Right ventricle myocardium superior (tissue), 1 donor: ENCODE data around the gene MOGAT3. TPM values are rescaled to one million over a fixed set of nuclear protein-coding genes. Genes with fewer than 3 reads are reported as not detected.
"Not testable (repeated sequence)": the region's sequence is repeated elsewhere in the genome, so short reads cannot be mapped to it uniquely, and the experiment has no call there.

Source experiments
- ATAC-seq: fragments of 200-7000 bp; cut with Tn5 transposase; one replicate; pipeline ENCODE4 v1.9.1; 2020; ENCODE audit warnings: mild to moderate bottlenecking; ENCODE audit not compliant: poor library complexity
- DNase-seq: peaks from one replicate; pipeline ENCODE4 v3.0.0-alpha.2; 2020
- intact Hi-C: fragments of 100-400 bp; cut with DNase I; formaldehyde crosslinking; loops from one replicate; pipeline ENCODE4 v1.11.2; 2022
- total RNA-seq: library from RNA; stranded (reverse); fragmentation: NEBNext Ultra II Directional; extraction: Animal tissue kit (Norgen Biotek cat#: 25700); gene quantifications from one replicate; pipeline ENCODE4 v1.2.1, GENCODE V29; 2021
- donor health status: DM: no; HTN: yes; CAD: no; lungs with severe emphysema.

Gene MOGAT3
- total RNA-seq, 1 donor from 2014 or later, result not detected

DNA sequence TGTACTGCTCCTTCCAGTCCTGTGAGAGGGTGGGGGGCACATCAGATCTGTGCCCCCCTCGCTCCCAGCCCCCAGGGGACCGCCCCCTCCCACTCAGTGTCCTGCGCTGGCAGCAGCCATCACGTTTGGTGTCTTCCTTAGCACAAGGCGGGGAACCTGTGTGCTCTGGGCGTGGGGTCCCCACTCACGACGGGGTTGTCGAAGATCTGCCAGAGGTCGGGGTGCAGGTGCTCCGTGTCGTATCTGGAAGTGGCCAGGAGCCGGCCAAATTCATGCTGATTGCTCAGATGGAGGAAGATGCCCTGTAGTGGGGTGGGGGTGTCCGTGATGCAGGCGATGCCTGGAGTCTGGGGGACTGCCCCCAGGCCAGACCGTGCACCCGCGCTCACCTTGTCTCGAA lies 9.3 kb upstream of the MOGAT3 start:
- DNase-seq (no peak), ATAC-seq (no peak)
- intact Hi-C loops, result loop anchor here (10.0 kb wide), 1 partner anchor 75 kb away; no protein-coding TSS in a partner anchor

DNA sequence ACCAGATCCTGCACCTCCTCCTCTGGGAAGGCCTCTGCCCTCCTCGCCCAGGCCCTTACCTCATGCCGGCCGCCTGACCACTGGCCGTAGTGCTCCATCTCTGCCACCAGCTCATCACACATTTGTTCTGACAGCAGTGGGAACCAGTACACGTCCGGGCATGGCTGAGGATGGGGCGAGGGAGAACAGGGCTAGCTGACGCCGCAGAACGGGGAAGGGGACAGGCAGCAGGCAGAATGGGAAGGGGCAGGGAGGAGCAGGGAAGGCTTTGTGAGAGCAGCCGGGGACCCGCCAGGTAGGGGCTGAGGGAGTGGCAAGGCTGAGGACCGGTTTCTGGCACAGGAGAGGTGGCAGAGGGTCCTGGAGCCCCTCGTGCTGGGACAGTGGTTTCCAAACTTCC lies 8.0 kb upstream of the MOGAT3 start:
- intact Hi-C loops, result no loop called here
- ATAC-seq, result no peak
- DNase-seq, result no peak

DNA sequence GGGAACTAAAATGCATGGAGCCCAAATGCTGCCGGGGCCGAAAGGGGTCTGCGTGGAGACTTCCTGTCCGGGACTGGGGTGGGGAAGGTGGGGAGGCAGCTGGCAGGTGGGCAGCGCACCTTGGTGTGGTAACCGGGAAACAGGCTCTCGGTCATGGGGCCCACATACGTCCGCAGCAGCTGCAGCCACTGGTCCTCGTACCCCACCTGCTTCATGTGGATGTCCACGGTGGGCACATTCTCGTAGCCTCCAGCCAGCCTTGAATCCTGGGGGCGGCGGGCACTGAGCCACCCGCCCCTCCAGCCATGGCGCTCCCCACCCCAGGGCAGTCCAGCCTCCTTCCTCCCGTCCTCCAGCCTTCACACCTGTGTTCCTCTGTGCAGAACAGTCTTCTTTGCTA lies 6.6 kb upstream of the MOGAT3 start:
- no peak for DNase-seq
- intact Hi-C loops, result no loop called here
- ATAC-seq, result no peak

DNA sequence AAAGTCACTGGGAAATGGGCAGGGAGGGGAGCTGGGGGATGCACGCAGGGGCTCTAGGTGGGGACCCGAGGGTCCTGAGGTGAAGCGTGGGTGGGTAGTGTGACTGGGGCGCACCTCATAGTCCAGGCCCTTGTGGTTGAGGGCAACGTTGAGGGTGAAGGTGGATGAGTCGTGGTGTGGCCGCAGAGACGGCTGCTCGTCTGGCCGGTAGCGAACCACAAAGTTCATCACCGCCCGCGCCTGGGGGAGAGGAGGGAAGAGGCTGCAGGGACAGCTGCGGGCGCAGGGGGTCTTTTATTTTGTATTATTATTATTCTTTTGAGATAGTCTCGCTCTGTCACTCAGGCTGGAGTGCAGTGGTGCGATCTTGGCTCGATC lies 5.8 kb upstream of the MOGAT3 start:
- intact Hi-C loops, result no loop called here
- no peak for DNase-seq
- no peak for ATAC-seq

DNA sequence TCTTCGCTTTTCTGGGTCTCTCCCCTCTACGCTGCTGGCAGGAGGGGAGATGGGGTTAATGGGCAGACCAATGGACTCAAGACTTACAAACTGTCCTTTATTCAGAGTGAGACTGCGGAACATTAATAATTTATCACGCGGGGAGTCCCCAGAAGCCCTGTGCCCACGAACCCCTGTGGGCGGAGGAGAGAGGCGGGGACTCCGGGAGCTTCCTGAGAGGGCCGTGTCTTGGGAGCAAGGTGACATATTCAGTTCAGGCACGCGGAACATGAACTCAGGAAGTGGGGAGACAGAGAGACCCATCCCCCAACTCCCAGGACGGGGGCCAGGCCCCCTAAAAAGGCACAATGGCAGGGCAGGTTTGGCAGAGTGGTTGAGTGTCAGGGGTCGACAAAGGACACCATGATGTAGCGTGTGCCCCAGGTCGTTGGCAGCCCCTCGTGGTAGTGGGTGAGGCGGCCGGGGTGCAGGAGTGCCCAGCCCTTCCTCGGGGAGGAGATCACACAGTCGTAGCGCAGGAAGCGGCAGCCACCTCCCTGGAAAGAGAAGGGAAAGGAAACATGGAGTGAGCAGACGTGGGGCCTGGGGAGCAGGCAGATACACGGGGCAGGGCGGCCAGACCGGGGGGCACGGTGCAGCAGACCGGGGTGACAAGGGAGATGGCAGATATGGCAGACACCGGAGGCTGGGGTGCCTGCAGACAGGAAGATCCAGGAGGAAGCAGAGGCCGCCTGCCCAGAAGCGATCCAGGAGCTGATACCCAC lies 5.2 kb upstream of the MOGAT3 start:
- intact Hi-C loops, result no loop called here
- DNase-seq (no peak), ATAC-seq (no peak)

DNA sequence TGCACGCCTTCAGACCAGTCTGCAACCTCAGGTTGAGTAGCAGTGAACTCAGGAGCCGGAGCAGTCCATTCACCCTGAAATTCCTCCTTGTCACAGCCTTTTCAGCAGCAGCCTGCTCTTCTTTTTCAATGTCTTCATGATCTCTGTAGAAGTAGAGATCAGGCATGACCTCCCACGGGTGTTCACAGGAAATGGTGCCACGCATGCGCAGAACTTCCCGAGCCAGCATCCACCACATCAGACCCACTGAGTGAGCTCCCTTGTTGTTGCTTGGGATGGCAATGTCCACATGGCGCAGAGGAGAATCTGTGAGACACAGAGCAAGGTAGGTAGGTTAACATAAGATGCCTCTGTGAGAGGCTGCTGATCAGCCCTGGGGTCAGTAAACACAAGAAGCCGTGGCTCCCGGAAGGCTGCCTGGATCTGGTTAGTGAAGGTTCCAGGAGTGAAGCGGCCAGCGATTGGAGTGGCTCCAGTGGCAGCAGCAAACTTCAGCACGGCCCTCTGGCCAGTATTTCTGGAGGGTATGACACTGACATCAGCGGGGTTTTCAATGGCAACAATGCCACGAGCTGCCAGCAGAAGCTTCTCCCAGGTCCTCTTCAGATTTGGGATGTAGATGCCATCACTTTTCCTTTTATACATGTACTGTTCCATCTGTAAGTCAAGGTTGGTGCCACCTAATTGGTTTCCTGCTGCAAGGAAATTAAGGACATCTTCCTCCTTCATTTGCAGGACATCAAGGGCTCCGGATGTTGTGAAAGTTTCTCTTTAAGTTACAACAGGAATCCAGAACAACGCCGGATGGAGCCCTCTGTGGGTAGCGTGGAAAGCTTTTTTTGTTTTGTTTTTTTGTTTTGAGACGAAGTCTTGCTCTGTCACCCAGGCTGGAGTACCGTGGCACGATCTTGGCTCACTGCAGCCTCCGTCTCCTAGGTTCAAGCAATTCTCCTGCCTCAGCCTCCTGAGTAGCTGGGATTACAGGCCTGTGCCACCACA lies 3.2 kb upstream of the MOGAT3 start:
- DNase-seq, intact Hi-C loops, ATAC-seq: not testable (repeated sequence)

DNA sequence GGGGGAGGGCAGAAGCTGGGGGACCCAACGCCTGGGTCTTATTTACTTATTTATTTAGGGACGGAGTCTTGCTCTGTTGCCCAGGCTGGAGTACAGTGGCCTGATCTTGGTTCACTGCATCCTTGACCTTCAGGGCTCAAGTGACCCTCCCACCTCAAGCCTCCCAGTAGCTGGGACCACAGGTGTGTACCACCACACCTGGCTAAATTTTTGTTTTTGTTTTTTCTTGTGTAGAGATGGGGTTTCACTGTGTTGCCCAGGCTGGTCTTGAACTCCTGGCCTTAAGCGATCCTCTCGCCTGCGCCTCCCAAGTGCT lies 1.7 kb upstream of the MOGAT3 start:
- DNase-seq (no peak), ATAC-seq (no peak)
- intact Hi-C loops, result no loop called here

DNA sequence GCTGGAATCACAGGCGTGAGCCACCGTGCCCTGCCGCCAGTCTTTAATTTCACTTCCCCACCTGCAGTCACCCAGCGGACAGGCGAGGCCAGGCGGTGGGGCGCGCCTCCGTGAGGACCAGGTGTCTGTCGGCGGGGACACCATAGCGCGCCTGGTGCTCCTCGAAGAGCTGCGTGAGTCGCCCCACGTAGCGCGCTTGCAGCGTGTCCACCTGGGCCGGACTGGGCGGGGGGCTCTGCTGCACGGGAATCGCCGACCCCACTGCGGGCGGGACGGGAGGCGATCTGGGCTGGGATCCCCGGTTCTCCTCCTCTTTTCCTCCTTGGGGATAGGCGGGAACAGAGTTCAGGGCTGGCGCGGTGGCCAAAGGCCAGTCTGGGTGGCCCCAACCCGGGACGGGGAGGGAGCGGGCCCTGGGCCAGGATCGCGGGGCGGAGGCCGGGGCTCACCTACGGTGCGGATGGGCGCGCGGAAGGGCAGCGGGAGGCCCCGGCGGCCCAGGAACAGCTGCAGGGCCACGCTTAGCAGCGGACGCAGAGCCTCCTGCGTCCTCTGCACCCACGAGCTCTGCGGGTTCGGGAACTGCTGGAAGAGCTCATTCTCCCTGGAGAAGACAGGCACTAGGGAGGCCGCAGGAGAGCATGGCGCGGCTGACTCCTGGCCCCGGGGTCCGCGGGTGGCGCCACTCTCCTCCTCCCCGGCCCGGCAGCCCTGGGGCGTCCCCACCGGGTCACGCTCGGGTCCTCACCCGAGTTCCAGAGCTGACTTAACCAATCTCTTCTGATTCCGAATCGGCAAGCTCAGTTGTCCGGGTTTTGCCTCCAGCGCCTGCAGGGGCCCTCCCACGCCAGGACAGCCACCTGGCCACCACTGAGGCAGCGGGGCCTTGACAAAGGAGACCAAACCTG lies 1.1 kb upstream of the MOGAT3 start:
- DNase-seq, result no peak
- intact Hi-C loops, result no loop called here
- peak; percentile 42 for ATAC-seq

DNA sequence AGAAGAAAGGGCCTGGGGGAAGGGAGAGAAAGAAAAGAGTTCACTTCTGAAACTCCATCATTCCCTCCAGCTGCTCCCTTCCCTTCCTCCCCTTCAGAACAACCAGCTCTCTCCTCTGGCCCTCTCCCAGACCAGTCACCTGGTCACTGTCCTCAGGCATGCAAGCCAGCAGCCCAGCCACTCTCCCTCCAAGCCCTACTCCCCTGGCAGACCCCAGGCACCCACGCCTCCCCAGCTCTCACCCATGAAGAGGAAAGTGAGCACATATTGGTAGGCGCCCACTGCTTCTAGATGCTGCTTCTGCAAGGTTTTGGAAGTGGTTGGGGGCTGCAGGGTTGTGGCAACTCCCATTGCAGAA lies 353 bp downstream of the MOGAT3 start:
- intact Hi-C loops, result no loop called here
- ATAC-seq (no peak), DNase-seq (no peak)

DNA sequence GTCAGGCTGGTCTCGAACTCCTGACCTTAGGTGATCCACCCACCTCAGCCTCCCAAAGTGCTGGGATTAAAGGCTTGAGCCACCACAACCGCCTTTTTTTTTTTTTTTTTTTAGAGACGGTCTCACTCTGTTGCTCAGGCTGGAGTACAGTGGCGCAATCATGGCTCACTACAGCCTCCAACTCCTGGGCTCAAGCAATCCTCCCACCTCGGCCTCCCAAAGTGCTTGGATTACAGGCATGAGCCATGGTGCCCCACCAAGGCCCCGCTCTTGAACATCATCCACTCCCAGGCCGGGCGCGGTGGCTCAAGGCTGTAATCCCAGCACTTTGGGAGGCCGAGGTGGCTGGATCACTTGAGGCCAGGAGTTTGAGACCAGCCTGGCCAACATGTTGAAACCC lies 1.3 kb downstream of the MOGAT3 start:
- ATAC-seq, result not testable (repeated sequence)

DNA sequence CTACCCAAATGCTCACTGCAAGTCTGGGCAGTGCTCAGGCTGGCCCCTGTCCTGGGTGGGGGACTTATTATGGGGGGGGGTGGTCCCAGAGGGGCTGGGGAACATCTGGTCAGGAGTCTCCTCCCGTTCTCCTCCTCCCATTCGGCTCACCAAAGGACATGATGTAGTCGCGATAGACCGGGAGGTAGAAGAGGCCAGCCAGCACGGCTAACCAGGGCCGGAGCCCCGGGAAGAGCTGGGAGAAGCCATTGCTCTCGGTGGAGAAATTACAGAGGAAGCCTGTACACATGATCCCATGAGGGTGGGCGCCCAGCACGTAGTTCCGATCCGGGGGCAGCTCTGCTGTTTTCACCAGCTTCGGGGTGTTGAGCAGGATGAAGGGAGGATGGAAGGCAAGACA lies 2.4 kb downstream of the MOGAT3 start:
- DNase-seq, result no peak
- intact Hi-C loops, result no loop called here
- ATAC-seq, result no peak

More for the DNA sequence above, 1.3 kb downstream of the MOGAT3 start:
- DNase-seq, intact Hi-C loops: not testable (repeated sequence)

DNA sequence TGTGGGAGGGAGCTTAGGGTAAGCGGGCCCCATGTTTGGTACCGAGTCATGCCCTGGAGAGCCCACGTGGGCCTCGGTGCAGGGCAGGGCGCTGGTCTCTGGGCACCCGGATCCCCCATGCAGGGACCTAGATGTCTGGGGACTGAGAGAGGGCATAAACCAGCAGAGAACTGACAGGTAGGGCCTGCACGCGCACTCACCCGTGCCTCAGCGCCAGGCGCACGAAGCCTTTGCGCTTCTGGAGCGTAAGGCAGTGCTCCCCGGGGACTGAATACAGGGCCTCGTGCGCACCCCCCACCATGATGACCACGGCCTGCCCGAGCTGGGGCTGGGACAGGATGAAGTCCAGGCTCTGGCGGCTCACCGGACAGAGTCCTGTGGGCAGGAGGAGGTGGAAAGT lies 2.8 kb downstream of the MOGAT3 start:
- intact Hi-C loops, result no loop called here
- no peak for ATAC-seq
- no peak for DNase-seq

DNA sequence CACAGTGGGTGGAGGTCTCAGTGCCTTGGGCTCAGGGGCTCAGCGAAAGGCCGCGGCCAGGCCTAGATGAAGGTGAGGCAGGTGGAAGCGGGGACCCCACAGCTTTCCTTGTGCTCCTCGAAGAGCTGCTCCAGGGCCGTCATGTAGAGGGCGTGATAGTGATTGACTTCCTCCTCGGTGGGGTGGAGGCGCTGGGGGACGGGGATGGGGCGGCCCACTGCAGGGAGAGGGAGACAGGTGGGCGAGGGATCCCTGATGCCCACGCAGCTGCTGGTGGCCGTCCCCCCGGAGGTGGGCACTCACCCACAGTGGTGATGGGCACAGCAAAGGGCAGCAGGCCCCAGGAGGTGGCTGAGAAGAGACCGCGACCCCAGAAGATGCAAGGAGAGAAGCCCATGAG lies 5.0 kb downstream of the MOGAT3 start:
- no peak for DNase-seq
- intact Hi-C loops, result no loop called here
- ATAC-seq, result no peak

DNA sequence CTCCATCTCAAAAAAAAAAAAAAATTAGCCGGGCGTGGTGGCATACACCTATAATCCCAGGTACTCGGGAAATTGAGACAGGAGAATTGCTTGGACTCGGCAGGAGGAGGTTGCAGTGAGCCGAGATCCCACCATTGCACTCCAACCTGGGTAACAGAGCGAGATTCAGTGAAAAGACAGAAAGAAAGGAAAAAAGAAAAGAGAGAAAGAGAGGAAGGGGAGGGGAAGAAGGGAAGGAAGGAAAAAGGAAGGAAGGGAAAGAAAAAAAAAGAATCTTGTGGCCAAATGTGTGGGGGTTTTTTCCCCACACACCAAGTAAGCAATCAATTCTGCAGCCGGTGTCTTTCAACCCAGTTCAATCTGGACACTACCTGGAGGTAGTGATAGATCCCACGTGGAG lies 11.7 kb downstream of the MOGAT3 start:
- ATAC-seq, result no peak
- intact Hi-C loops, result no loop called here

DNA sequence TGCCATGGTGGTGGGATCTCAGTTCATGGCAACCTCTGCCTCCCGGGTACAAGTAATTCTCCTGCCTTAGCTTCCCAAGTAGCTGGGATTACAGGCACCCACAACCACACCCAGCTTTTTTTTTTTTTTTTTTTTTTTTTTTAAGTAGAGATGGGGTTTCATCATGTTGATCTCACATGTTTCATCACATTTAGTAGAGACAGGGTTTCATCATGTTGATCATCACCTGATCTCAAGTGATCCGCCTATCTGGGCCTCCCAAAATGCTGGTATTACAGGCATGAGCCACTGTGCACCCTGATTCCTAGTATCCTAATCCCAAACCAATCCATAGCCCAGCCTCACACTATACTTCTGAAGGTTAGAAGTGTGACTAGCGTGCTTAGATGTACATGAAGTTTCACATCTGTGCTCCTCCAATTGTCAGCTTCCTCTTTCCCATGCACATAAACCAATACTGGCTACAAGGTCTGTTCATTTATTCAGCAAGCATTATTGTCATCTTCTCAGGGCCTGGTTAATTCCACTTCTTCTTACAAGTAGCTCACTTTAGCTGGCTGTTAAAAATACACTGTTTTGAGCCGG lies 13.9 kb downstream of the MOGAT3 start:
- ATAC-seq (no peak), DNase-seq (no peak)
- intact Hi-C loops, result no loop called here

More for the DNA sequence above, 11.7 kb downstream of the MOGAT3 start:
- DNase-seq, result no peak

DNA sequence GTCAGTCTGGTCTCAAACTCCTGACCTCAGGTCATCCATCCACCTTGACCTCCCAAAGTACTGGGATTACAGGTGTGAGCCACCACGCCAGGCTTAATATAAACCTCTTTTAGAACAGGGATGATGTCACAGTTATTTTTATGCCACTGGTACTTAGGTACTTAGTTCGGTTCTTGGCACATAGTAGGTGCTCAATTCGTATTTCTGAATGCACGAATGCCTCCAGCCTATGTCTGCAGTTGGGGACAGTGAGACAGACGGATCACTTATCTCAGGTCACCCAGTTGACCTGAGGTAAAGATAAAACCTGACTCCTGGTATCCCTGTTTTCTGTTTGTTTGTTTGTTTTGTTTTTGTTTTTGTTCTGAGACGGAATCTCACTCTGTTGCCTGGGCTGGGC lies 14.6 kb downstream of the MOGAT3 start:
- no peak for ATAC-seq
- intact Hi-C loops, result no loop called here

DNA sequence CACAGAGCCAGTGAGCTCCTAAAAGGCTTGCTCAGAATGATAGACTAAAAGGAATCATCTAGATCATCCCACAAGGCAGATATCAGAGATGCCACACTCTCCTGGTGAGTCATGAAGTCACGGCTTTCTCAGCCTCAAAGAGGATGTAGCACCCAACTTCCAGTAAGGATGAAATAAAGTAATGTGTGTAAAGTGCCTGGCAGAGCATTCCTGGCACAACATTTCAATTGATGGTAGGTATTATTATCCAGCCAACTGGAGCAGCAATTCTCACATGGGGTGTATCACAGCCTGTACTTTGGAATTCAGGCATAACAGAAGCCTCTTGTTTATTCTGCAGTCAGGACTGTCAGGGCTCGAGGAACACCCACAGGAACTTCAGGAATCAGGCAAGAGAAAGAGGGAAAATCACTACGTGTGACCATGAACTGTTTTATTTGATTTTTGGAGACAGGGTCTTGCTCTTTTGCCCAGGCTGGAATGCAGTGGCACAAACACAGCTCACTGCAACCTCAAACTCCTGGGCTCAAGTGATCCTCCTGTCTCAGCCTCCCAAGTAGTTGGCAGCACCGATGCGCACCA lies 15.5 kb downstream of the MOGAT3 start:
- intact Hi-C loops, result no loop called here
- ATAC-seq, result no peak
- no peak for DNase-seq

More for the DNA sequence above, 14.6 kb downstream of the MOGAT3 start:
- DNase-seq, result no peak

DNA sequence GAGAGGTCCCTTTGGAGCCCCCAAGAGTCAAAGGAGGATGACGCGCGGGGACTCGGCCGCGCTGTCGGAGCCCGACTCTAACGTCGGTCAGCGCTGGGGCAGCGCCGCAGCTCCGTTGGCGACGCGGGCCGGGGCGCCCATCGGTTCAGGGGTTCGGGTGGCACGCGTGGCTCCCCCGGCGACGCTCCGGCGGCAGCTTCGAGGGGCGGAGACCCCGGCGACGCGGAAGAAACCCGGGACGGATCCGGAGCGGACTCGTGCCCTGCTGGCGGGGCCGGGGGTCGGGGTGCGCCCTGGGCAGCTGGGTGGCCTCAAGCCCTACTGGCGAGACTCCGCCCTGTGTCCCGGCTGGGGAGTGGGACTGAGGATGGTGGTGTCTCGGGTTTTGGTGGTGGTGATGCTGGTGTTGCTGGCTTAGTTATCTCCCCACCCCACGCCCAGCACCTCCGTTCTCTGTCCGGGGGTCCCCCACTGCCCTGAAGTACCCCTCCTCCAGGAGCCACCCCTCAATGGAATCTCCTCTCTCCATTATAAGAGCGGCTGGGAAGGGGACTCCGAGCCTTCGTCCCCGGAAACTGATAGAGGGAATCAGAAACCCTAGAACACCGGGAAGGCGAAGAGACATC lies 20.6 kb downstream of the MOGAT3 start, which contains the start of gene NAT16:
TSS of gene NAT16 (minus strand) at position 164 of the 626 bp plus-strand sequence. CDS start 5,486 bp downstream, outside the sequence.
- intact Hi-C loops, result no loop called here
- DNase-seq (no peak), ATAC-seq (no peak)
